Kidney (tissue), 14 donors: ENCODE measurements around the gene GNG7. TPM values are rescaled to one million over a fixed set of nuclear protein-coding genes. Genes with fewer than 3 reads are reported as not detected.
A peak's percentile ranks its signal among the peaks of the same experiment; 100 is the strongest.

Experiments used
- DNase-seq, 5 donors: peaks; one replicate each; pipeline ENCODE4 v3.0.0-alpha.2; 2013 to 2020
- FAIRE-seq: peaks from 2 replicates; lab custom pipeline; 2012; peaks lifted over from hg19 to GRCh38; lab: Jason Lieb, UNC
- H3K27ac ChIP-seq, 2 donors: one replicate each; pipeline ENCODE4 v1.7.0; 2013; ENCODE audit warnings: low read depth in 2 of 2, low read length in 2 of 2, inconsistent platforms in 1 of 2
- H3K27me3 ChIP-seq: one replicate; pipeline ENCODE4 v1.7.1; 2013; ENCODE audit warnings: low read length, inconsistent platforms; ENCODE audit not compliant: control insufficient read depth, insufficient read depth
- H3K36me3 ChIP-seq, 3 donors: one replicate each; pipeline versions ENCODE4 v1.7.0 to v1.7.1; 2013; ENCODE audit warnings: low read length in 3 of 3, control low read depth in 1 of 3, inconsistent platforms in 1 of 3; ENCODE audit not compliant: insufficient read depth in 3 of 3, control insufficient read depth in 2 of 3
- H3K4me1 ChIP-seq, 3 donors: one replicate each; pipeline versions ENCODE4 v1.7.0 to v1.7.1; 2013; ENCODE audit warnings: low read length in 3 of 3, inconsistent platforms in 1 of 3, low read depth in 1 of 3; ENCODE audit not compliant: control insufficient read depth in 2 of 3, insufficient read depth in 2 of 3
- H3K4me3 ChIP-seq, 3 donors: one replicate each; pipeline versions ENCODE4 v1.7.0 to v1.8.1; 2013; ENCODE audit warnings: low read length in 3 of 3, control low read depth in 1 of 3, inconsistent platforms in 1 of 3
- H3K9ac ChIP-seq, 3 donors: one replicate each; pipeline versions ENCODE4 v1.7.0 to v1.7.1; 2013; ENCODE audit warnings: low read length in 3 of 3, control low read depth in 1 of 3, inconsistent platforms in 1 of 3
- H3K9me3 ChIP-seq, 3 donors: one replicate each; pipeline versions ENCODE4 v1.7.0 to v1.7.1; 2013; ENCODE audit warnings: low read length in 3 of 3, control low read depth in 1 of 3, inconsistent platforms in 1 of 3; ENCODE audit not compliant: control insufficient read depth in 2 of 3, insufficient read depth in 1 of 3
- CTCF ChIP-seq: IDR thresholded peaks from 3 replicates; pipeline ENCODE4 v1.5.1; 2012; ENCODE audit warnings: mild to moderate bottlenecking, moderate library complexity, borderline replicate concordance; ENCODE audit not compliant: insufficient read depth; ENCODE audit errors: extremely low read depth
- intact Hi-C: fragments of 100-400 bp; cut with DNase I; formaldehyde crosslinking; loops from one replicate; pipeline ENCODE4 v1.11.1; 2022
- polyA plus RNA-seq: library from polyadenylated mRNA; stranded (reverse); fragments of 350-450 nt; fragmentation: Illumina TruSeq; extraction: RNeasy Lipid Tissue Mini Kit (QIAGEN cat#74804); gene quantifications from one replicate; pipeline ENCODE4 v1.2.3, GENCODE V29; 2014; ENCODE audit warnings: low read depth, low replicate concordance; ENCODE audit not compliant: insufficient read depth
- total RNA-seq: library from RNA; stranded (reverse); fragmentation: NEBNext Ultra II Directional; extraction: Animal tissue kit (Norgen Biotek cat#: 25700); gene quantifications from one replicate; pipeline ENCODE4 v1.2.1, GENCODE V29; 2021
- donor health status: control.
- donor health status: control.
- donor health status: control.
- donor health status: control.
- donor health status: control.
- donor health status: DM: yes; HTN: yes; CAD: no.
- donor health status: Normal renal cell carcinoma (clear cell type).

Gene GNG7
- total and polyA plus RNA-seq, 2 donors from 2014 or later: 9.9 to 13.4 TPM

DNA sequence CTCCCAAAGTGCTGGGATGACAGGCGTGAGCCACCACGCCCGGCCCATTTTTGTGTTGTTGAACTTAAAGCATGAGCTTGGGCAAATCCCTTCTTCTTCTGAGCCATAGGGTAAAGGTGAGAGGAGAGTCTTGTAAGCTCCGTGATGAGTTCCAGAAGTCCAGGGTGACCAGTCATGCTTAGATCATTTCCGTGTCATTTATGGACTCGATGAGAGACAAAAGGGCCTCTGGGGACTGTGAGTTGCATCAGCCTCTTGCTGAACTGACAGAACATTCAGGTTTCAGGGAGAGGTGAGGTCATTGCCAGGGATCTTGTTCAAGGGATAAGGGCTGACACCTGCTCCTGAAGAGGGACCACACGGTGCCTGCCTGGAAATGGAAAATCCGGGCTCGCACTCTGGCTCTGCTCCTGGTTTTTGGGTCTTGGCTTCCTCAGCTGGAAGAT lies 173.0 kb downstream of the GNG7 start:
- Histone ChIP-seq H3K27me3 (no peaks in the 10 kb centered on the region), H3K4me3 (no peak overlapping the region), H3K9me3 (peaks cover 0 to 12% (median 0%) of the 10 kb centered on the region in 3 donors), H3K27ac (no peak overlapping the region), H3K36me3 (no peaks in the 10 kb centered on the region), H3K4me1 (peaks cover 0 to 11% (median 5%) of the 10 kb centered on the region in 3 donors), H3K9ac (no peak overlapping the region)
- TF ChIP-seq CTCF: no peak
- DNase-seq: peak in 1 of 5 donors; percentile 19
- FAIRE-seq: no peak
- intact Hi-C loops: no loop called here

- peaks cover 0 to 15% (median 5%) of the 10 kb centered on the region in 3 donors for H3K4me1 ChIP-seq
- DNase-seq (peak in 2 of 5 donors; percentile 27 to 51), FAIRE-seq (no peak)
- intact Hi-C loops: no loop called here
- no peak for TF ChIP-seq CTCF
- no peaks in the 10 kb centered on the region for H3K36me3 ChIP-seq
- H3K9me3 ChIP-seq: peaks cover 0 to 6% (median 0%) of the 10 kb centered on the region in 3 donors
- no peak overlapping the region for H3K27ac ChIP-seq
- H3K27me3 ChIP-seq: no peaks in the 10 kb centered on the region
- H3K9ac ChIP-seq: no peak overlapping the region
- H3K4me3 ChIP-seq: no peak overlapping the region
Observed at GRCh38 chr19:2528675-2529101, 173.8 kb downstream of the GNG7 start.

- Histone ChIP-seq H3K9me3 (peaks cover 0 to 5% (median 0%) of the 10 kb centered on the region in 3 donors), H3K36me3 (no peaks in the 10 kb centered on the region), H3K4me3 (no peak overlapping the region), H3K27ac (no peak overlapping the region), H3K27me3 (no peaks in the 10 kb centered on the region), H3K4me1 (peaks cover 0 to 13% (median 0%) of the 10 kb centered on the region in 3 donors), H3K9ac (no peak overlapping the region)
- intact Hi-C loops: no loop called here
- FAIRE-seq (no peak), DNase-seq (no peak)
- no peak for TF ChIP-seq CTCF
Observed at GRCh38 chr19:2527686-2528085, 174.8 kb downstream of the GNG7 start.

- intact Hi-C loops: no loop called here
- FAIRE-seq (no peak), DNase-seq (no peak)
- H3K9me3 ChIP-seq: no peaks in the 10 kb centered on the region
- no peaks in the 10 kb centered on the region for H3K36me3 ChIP-seq
- H3K27me3 ChIP-seq: no peaks in the 10 kb centered on the region
- no peak overlapping the region for H3K4me3 ChIP-seq
- no peak overlapping the region for H3K9ac ChIP-seq
- no peak for TF ChIP-seq CTCF
- no peak overlapping the region for H3K27ac ChIP-seq
- H3K4me1 ChIP-seq: peaks cover 0 to 13% (median 0%) of the 10 kb centered on the region in 3 donors
Observed at GRCh38 chr19:2527171-2527570, 175.3 kb downstream of the GNG7 start.
